G401 (cell line): ENCODE data around the gene DDX41. TPM values are rescaled to one million over a fixed set of nuclear protein-coding genes. Genes with fewer than 3 reads are reported as not detected.

Experiments
- DNase-seq: peaks from one replicate; pipeline ENCODE4 v3.0.0-alpha.2; 2015; ENCODE audit warnings: low spot score
- in situ Hi-C: cut with HindIII; loops from 2 replicates; pipeline ENCODE4 v1.10.0; 2016; ENCODE audit warnings: low sequenced_read_pairs, mixed read lengths
- total RNA-seq: library from RNA; depleted of rRNA; stranded (reverse); fragments of >200 nt; shearing (Covaris generic); gene quantifications from 2 replicates; pipeline ENCODE4 v1.2.3, GENCODE V29; 2014

The DDX41 gene
- total RNA-seq, 1 experiment from 2014 or later: 166 TPM

- no peak for DNase-seq
- in situ Hi-C loops: no loop called here
These were observed 2.9 kb upstream of the DDX41 start for GRCh38 chr5:177519463-177520235.

GRCh38 chr5:177515580-177515979 is 1.2 kb downstream of the DDX41 start:
- no peak for DNase-seq
- in situ Hi-C loops: no loop called here

DNA sequence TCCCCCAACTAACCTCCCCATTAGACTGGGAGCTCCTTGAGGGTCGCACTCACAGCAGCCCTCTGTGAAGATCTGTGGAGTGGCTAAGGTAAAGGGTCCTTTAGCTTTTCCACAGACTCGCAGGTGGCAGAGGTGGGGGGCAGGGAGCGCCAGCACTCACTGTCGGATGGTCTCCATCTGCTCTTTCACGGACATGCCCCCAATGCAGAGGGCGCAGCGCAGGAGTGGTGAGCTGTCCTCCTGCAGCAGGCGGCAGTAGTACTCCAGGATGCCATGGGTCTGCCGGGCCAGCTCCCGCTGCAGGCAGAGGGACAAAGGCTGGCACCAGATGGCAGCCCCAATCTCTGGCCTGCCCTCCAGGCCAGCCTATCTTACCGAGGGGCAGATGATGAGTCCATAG is 2.2 kb downstream of the DDX41 start:
- DNase-seq: no peak
- in situ Hi-C loops: no loop called here

DNA sequence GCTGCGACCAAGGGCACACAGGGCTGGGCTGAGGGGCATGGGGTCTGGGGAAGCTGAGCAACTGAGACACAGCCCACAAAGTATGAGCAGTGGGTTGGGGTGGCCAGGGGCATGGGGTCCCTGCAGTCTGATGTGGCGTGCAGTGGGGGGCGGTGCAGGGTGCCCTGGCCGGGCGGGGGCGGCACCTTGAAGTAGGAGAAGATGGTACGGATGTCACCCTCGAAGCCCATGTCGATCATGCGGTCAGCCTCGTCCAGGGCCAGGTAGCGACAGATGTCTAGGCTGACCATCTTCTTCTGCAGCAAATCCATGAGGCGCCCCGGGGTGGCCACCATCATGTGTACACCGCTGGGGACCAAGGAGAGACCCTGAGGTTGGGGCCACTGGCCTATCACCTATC is 3.3 kb downstream of the DDX41 start:
- no peak for DNase-seq
- in situ Hi-C loops: no loop called here

- DNase-seq: no peak
- in situ Hi-C loops: no loop called here
These were observed 3.9 kb downstream of the DDX41 start for GRCh38 chr5:177512736-177513380.

- in situ Hi-C loops: no loop called here
- DNase-seq: no peak
These were observed 4.7 kb downstream of the DDX41 start for GRCh38 chr5:177511796-177512675.

- in situ Hi-C loops: no loop called here
- no peak for DNase-seq
These were observed 5.6 kb downstream of the DDX41 start for GRCh38 chr5:177511181-177511580.

DNA sequence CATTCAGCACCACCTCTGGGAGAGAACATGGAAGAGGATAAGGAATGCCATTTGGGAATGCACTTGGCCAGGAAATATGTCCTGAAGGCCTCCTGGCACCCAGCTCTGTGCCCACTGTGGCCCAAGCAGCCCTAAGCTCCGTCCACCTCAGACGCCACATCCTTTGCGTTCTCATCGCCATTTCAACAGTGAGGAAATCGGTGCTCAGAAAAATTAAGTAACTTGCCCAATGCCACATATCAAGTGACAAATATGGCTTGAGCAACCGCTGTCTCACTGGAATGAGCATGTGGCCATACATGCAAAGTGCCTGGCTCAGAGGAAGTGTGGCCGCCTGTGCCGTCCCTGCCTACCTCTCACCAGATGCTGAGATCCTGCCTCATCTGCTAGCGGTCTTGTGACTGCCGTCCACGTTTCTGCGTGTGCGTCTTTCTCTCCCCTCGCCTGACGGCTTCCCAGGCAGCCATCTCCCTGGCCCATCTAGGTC is 6.2 kb downstream of the DDX41 start:
- no peak for DNase-seq
- in situ Hi-C loops: no loop called here

DNA sequence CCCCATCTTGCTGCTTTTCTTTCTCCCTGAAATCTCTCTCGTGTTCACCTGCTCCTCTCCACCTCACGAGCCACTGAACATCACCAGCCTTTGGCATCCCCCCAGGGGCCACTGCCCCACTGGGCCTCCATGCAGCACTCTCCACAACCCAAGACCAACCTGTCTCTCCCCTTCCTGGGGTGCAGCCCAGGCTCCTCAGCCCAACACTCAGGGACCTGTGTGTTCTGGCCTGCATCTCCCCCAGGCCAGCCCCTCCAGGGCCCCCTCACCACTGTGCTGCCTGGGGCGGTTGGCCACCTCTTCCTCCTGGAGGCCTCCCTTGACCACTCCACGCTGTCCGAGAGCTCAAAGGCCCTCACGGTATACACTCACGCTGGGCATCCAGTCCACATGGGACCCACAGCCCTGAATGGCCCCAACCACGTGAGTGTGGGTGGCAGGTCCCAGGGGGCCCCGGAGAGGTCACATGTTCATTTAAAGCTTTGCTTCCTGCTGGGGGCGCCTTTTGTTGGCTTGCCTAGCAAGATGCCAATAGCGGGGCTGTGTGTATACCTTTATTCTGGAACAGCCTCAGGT is 6.7 kb downstream of the DDX41 start:
- in situ Hi-C loops: no loop called here
- DNase-seq: no peak

GRCh38 chr5:177509381-177509951 is 7.3 kb downstream of the DDX41 start, which contains the start of gene DOK3:
Gene DOK3 (minus strand): TSS chr5:177509826. CDS start chr5:177509540, 286 bp downstream.
- DNase-seq: no peak
- in situ Hi-C loops: no loop called here

GRCh38 chr5:177508837-177509236 is 7.9 kb downstream of the DDX41 start:
- no peak for DNase-seq
- in situ Hi-C loops: no loop called here

DNA sequence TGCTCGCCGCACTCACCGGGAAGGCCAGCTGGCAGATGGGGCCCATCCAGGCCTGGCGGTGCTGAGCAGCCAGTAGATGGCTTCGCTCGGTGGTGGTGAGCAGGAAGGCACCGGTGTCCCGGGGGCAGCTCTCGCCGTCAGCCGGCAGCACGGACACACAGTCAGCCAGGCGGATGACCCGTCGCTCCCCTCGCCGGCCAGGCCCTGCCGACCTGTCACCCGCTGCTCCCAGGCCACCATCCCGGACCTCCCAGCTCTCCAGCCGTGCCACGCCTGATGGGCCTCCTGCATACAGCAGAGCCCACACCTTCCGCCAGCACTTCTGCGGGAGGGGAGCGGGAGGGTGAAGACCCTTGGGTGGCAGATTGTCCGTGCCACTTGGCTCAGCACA is 8.5 kb downstream of the DDX41 start:
- in situ Hi-C loops: no loop called here
- no peak for DNase-seq

- no peak for DNase-seq
- in situ Hi-C loops: no loop called here
These were observed 9.1 kb downstream of the DDX41 start for GRCh38 chr5:177507596-177508220.

DNA sequence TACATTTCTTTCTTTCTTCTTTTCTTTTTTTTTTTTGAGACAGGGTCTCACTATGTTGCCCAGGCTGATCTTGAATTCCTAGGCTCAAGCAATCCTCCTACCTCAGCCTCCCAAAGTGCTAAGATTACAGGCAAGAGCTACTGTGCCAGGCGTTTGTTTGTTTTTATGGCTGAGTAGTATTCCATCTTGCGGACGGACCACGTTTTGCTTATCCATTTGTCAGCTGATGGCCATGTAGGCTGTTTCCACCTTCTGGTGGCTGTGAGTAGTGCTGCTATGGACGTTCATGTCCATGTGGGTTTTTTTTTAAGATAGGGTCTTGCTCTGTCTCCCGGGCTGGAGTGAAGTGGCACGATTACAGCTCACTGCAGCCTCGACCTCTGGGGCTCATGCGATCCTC is 9.6 kb downstream of the DDX41 start:
- no peak for DNase-seq
- in situ Hi-C loops: no loop called here

- no peak for DNase-seq
- in situ Hi-C loops: no loop called here
These were observed 11.7 kb downstream of the DDX41 start for GRCh38 chr5:177505075-177505474.

DNA sequence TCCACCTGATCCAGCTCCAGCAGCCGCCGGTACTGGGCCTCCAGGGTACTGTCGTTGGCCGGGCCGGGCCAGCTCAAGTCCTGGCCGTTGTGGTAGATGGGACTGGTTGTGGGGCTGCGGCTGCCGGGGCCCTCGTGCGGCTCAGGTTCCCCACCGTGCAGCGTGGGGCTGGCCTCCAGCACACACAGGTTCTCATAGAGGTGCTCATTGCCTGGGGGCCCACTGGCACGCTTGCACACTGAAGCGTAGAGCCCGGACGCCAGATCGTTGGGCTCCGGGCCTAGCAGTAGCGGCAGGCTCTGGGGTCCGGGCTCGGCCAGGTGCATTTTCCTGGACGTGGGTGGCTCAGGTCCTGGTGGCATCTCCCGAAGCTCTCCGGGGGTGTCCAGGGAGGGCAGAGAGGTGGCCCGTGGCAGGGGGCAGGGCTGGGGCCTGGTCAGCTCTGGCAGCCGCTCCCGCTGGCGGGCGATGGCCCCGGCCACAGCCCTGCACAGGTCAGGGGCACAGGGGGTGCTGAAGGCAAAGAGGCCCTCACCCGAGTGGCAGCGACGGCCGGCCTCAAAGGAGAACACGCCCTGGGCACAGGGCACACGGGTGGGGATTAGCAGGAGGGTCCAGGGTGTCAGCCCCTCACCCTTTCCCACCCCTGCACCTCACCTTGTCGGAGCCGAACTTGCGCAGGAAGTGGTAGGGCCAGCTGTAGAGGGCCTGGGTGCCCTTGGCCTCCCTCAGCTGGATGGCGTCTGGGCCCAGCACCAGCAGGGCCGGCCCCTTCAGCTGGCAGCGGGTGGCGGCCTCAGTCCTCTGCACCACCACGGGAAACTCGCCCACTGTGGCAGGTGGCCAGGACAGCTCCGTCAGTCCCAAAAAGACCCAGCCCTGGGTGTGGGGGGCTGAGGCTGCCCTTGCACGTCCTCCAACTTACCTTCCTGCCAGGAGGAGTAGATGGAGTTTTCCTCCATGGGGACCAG is 12.4 kb downstream of the DDX41 start:
- DNase-seq: no peak
- in situ Hi-C loops: no loop called here

- in situ Hi-C loops: no loop called here
- no peak for DNase-seq
These were observed 13.2 kb downstream of the DDX41 start for GRCh38 chr5:177503351-177504085.
